Left lung (tissue), 10 donors: ENCODE results near the gene FAM78A. TPM values are rescaled to one million over a fixed set of nuclear protein-coding genes. Genes with fewer than 3 reads are reported as not detected.

Experiments
- ATAC-seq: fragments of 200-7000 bp; cut with Tn5 transposase; one replicate; pipeline ENCODE4 v1.9.1; 2020; ENCODE audit warnings: moderate library complexity
- DNase-seq, 4 donors: peaks; one replicate each; pipeline ENCODE4 v3.0.0-alpha.2; 2013 to 2020
- H3K27ac ChIP-seq, 2 donors: fragments of 200-600 bp; sonication (generic) in 1 of 2; one replicate each; pipeline versions ENCODE4 v1.5.0 to v1.8.0; 2020 to 2021
- H3K27me3 ChIP-seq, 2 donors: fragments of 200-600 bp; sonication (generic) in 1 of 2; one replicate each; pipeline versions ENCODE4 v1.5.0 to v1.8.0; 2020 to 2021
- H3K36me3 ChIP-seq, 2 donors: fragments of 200-600 bp; sonication (generic) in 1 of 2; one replicate each; pipeline versions ENCODE4 v1.5.0 to v1.8.0; 2020 to 2021
- H3K4me1 ChIP-seq, 2 donors: fragments of 200-600 bp; one replicate each; pipeline ENCODE4 v1.8.0; 2021
- H3K4me3 ChIP-seq, 2 donors: fragments of 200-600 bp; sonication (generic) in 1 of 2; one replicate each; pipeline versions ENCODE4 v1.5.0 to v1.8.0; 2020 to 2021; ENCODE audit warnings: mild to moderate bottlenecking in 1 of 2
- H3K9me3 ChIP-seq, 2 donors: fragments of 200-600 bp; sonication (generic) in 1 of 2; one replicate each; pipeline versions ENCODE4 v1.5.0 to v1.8.0; 2020 to 2021
- CTCF ChIP-seq, 2 donors: fragments of 200-600 bp; sonication (generic) in 1 of 2; IDR thresholded peaks; one replicate each; pipeline versions ENCODE4 v1.5.0 to v1.8.0; 2021; ENCODE audit warnings: antibody characterized with exemption in 2 of 2
- intact Hi-C, 2 donors: fragments of 100-400 bp; cut with DNase I; formaldehyde crosslinking; loops; one replicate each; pipeline versions ENCODE4 v1.11.2 to v1.14.2; 2022
- polyA plus RNA-seq, 6 donors: library from polyadenylated mRNA; unstranded; fragments of 120-200 nt; gene quantifications; one replicate each; pipeline ENCODE4 v1.2.1, GENCODE V29; 2013; ENCODE audit not compliant: insufficient read length in 6 of 6
- total RNA-seq, 2 donors: library from RNA; stranded (reverse); fragmentation: NEBNext Ultra II Directional; extraction: Animal tissue kit (Norgen Biotek cat#: 25700); gene quantifications; one replicate each; pipeline ENCODE4 v1.2.1, GENCODE V29; 2021
- donor health status: DM: no; HTN: yes; CAD: no.
- donor health status: DM: no; HTN: no; CAD: no.

The FAM78A gene
- total and polyA plus RNA-seq, 8 donors: 3.5 to 18.1 (median 6.5) TPM

GRCh38 chr9:131259432-131259898, 16.8 kb downstream of the FAM78A start:
- peak in 1 of 4 donors; percentile 66 for DNase-seq
- no peak for TF ChIP-seq CTCF (IDR thresholded peaks at IDR 0.05)
- Histone ChIP-seq H3K4me3 (no peak overlapping the region), H3K27ac (no peak overlapping the region), H3K36me3 (peaks cover 0 to 40% of the 10 kb centered on the region in 2 donors), H3K27me3 (no peaks in the 10 kb centered on the region), H3K4me1 (peaks cover 0 to 72% of the 10 kb centered on the region in 2 donors), H3K9me3 (no peaks in the 10 kb centered on the region)
- intact Hi-C loops: no loop called here
- no peak for ATAC-seq

- Histone ChIP-seq H3K27me3 (no peaks in the 10 kb centered on the region), H3K27ac (peak overlapping the region in 1 of 2 donors; percentile 97), H3K4me3 (no peak overlapping the region), H3K9me3 (no peaks in the 10 kb centered on the region), H3K4me1 (peaks cover 0 to 72% of the 10 kb centered on the region in 2 donors), H3K36me3 (peaks cover 0 to 40% of the 10 kb centered on the region in 2 donors)
- peak in 1 of 4 donors; percentile 66 for DNase-seq
- no peak for TF ChIP-seq CTCF (IDR thresholded peaks at IDR 0.05)
- no peak for ATAC-seq
- intact Hi-C loops: no loop called here
Measured at GRCh38 chr9:131258698-131259431, 17.4 kb downstream of the FAM78A start.

GRCh38 chr9:131258186-131258585, 18.1 kb downstream of the FAM78A start:
- Histone ChIP-seq H3K9me3 (no peaks in the 10 kb centered on the region), H3K27ac (peak overlapping the region in 1 of 2 donors; percentile 97), H3K27me3 (no peaks in the 10 kb centered on the region), H3K4me1 (peaks cover 0 to 72% of the 10 kb centered on the region in 2 donors), H3K4me3 (no peak overlapping the region), H3K36me3 (peaks cover 0 to 40% of the 10 kb centered on the region in 2 donors)
- intact Hi-C loops: no loop called here
- DNase-seq: peak in 1 of 4 donors; percentile 77
- ATAC-seq: no peak
- no peak for TF ChIP-seq CTCF (IDR thresholded peaks at IDR 0.05)

GRCh38 chr9:131257266-131258025, 18.9 kb downstream of the FAM78A start:
- H3K9me3 ChIP-seq: no peaks in the 10 kb centered on the region
- H3K27me3 ChIP-seq: no peaks in the 10 kb centered on the region
- H3K36me3 ChIP-seq: peaks cover 0 to 38% of the 10 kb centered on the region in 2 donors
- H3K27ac ChIP-seq: peak overlapping the region; percentile 79 to 97
- ATAC-seq: no peak
- H3K4me3 ChIP-seq: no peak overlapping the region
- DNase-seq: peak in 1 of 4 donors; percentile 58
- H3K4me1 ChIP-seq: peaks cover 0 to 72% of the 10 kb centered on the region in 2 donors
- TF ChIP-seq CTCF (IDR thresholded peaks at IDR 0.05): no peak
- intact Hi-C loops: no loop called here

GRCh38 chr9:131255676-131256197, 20.6 kb downstream of the FAM78A start:
- DNase-seq (peak in 1 of 4 donors; percentile 55), ATAC-seq (no peak)
- no peak for TF ChIP-seq CTCF (IDR thresholded peaks at IDR 0.05)
- Histone ChIP-seq H3K4me3 (peak overlapping the region in 1 of 2 donors; percentile 30), H3K4me1 (peaks cover 0 to 72% of the 10 kb centered on the region in 2 donors), H3K36me3 (peaks cover 0 to 23% of the 10 kb centered on the region in 2 donors), H3K9me3 (no peaks in the 10 kb centered on the region), H3K27me3 (no peaks in the 10 kb centered on the region), H3K27ac (peak overlapping the region; percentile 74 to 97)
- intact Hi-C loops: no loop called here
